Fibroblast of skin of right quadriceps (primary cell): ENCODE results near the gene ALPG.

ENCODE experiments used
- DNase-seq: peaks from one replicate; pipeline ENCODE4 v3.0.0-alpha.2; 2013

Gene ALPG

DNA sequence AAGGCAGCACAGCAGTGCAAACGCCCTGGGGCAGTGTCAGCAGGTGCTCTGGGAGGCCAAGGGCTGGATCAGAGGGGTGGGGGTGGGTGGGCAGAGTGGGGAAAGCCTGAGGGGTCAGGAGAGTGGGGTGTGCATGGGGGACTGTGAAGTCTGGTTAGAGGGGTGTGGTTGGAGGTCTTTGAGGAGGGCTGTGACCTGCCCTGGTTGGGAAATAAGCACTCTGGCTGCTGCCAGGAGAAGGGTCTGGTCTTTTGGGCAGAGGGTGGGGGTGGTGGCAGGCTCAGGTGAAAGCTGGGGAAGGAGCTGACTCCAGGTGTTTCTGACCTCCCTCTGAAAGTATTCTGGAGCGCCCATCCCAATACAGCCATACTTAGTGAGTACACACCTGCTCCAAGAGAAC is 53.5 kb downstream of the ALPG start:
- no peak for DNase-seq
